Dermis lymphatic vessel endothelial cell (primary cell): ENCODE data around the gene COPS9. TPM values are rescaled to one million over a fixed set of nuclear protein-coding genes. Genes with fewer than 3 reads are reported as not detected.

Experiments
- total RNA-seq: library from RNA; depleted of rRNA; stranded (reverse); fragments of >200 nt; gene quantifications from 2 replicates; pipeline ENCODE4 v1.2.1, GENCODE V29; 2014

COPS9 gene
- total RNA-seq, result 156 and 170 TPM in 2 replicates

DNA sequence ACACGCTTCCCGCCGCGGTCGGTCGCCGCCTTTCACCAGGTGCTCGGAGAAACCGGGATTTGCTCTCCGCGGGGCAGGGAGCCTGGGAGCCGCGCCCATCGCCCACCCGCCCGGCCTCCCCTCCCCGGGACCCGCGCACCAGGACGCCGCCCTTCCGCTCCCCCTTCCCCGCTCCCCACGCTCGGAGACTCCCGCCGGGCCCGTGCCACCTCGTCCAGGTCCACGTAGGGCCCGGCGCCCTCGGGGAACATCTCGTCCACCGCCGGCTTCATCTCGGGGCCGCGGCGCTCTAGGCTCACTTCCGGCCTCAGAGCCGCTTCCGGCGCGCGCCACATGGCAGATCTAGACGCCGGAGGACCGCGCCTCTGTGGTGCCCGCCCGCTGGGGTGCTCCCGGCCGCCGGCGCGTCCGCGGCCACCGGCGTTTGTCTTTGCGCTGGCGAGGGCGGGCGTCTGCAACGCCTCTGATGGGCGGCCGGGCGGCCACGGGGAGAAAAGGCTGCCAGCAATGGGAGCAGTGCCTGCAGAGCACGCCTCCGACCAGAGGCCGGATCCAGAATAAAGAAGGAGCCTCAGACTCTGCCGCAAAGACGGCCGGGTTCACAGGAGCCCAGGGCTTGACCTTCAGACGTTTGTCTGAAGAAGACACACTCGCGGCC lies at the start of gene COPS9:
COPS9 (minus strand) TSS at position 293 of the 658 bp plus-strand sequence; CDS start at position 272, 21 bp downstream.

DNA sequence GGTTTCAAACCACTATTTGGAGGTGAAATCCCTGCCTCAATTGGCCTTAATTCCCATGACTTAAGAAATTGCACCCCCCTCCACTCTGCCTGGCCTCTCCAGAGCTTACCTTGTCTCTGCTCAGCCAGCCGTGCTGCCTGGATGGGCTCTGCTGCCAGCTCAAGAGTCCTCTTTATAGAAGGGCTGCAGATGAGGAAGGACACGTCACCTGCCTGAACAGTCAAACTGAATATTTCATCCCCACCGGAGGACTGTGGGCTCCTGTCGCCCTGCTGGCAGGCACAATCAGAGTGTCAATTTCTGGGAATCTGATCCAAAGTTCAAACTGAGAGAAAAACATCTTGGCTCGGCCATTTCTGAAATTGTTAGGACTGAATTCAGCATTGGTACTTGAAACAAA lies 4.4 kb upstream of the COPS9 start, which contains the start of gene OTOS:
OTOS (minus strand) TSS at position 148 of the 400 bp plus-strand sequence. CDS start 332 bp downstream, outside the sequence.

Other genes starting within 250 kb of the COPS9 start
- gene NDUFA10, start 111.0 kb downstream of the COPS9 start, total RNA-seq, result 118 and 146 TPM in 2 replicates
- not detected in 2 replicates for gene OR6B2, start 105.9 kb downstream of the COPS9 start, total RNA-seq
- not detected in 2 replicates for gene OR6B3, start 82.8 kb downstream of the COPS9 start, total RNA-seq
- not detected in 2 replicates for gene OTOS, start 4.4 kb upstream of the COPS9 start, total RNA-seq